ENCODE measurements around the gene ME3.

- no peak for TF ChIP-seq ZNF274 (IDR thresholded peaks at IDR 0.05; ENCODE audit: low read depth, low read length)
- TF ChIP-seq YY1 (IDR thresholded peaks at IDR 0.05; ENCODE audit: insufficient read depth, insufficient read length) = no peak
Measured at GRCh38 chr11:86538223-86538548, 134.2 kb downstream of the ME3 start.
